ENCODE results near the gene MYRIP.

DNA sequence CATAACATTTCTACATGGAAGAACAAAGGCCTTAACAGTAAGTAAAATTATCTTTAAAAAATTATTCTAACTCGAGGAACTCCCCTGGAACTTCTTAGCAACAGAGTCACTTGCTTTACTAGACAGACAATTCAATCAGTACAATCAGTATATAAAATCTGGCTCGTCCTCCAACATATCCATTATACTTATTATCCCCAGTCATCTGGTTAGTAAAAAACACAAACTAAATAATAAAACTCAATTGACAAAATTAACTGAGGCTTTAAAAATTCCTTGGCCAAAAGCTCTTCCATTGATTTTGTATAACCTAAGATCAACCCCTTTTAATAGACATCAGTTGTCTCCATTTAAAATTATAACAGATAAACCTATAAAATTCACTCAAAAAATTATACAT is 105.6 kb downstream of the MYRIP start:
- TF ChIP-seq, protein P1, sequence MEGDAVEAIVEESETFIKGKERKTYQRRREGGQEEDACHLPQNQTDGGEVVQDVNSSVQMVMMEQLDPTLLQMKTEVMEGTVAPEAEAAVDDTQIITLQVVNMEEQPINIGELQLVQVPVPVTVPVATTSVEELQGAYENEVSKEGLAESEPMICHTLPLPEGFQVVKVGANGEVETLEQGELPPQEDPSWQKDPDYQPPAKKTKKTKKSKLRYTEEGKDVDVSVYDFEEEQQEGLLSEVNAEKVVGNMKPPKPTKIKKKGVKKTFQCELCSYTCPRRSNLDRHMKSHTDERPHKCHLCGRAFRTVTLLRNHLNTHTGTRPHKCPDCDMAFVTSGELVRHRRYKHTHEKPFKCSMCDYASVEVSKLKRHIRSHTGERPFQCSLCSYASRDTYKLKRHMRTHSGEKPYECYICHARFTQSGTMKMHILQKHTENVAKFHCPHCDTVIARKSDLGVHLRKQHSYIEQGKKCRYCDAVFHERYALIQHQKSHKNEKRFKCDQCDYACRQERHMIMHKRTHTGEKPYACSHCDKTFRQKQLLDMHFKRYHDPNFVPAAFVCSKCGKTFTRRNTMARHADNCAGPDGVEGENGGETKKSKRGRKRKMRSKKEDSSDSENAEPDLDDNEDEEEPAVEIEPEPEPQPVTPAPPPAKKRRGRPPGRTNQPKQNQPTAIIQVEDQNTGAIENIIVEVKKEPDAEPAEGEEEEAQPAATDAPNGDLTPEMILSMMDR (IDR thresholded peaks at IDR 0.05; ENCODE audit: insufficient read depth, low read length, poor library complexity, severe bottlenecking): no peak
- no peak for TF ChIP-seq EZH2phosphoT487 (conservative IDR thresholded peaks at IDR 0.05; ENCODE audit: low read length)

Data from SU-DHL-6 (cell line).